DND-41 (cell line): ENCODE measurements around the gene HSPBP1.
A peak's percentile ranks its signal among the peaks of the same experiment; 100 is the strongest.

Experiments used
- ATAC-seq: fragments of 200-7000 bp; cut with Tn5 transposase; 3 replicates; pipeline ENCODE4 v1.9.1; 2021; ENCODE audit warnings: low read depth; ENCODE audit not compliant: insufficient read depth
- DNase-seq: peaks from one replicate; pipeline ENCODE4 v3.0.0-alpha.2; 2020
- H2AFZ ChIP-seq: 2 replicates; pipeline ENCODE4 v1.6.0; 2012; ENCODE audit warnings: low read depth, low read length
- H3K27ac ChIP-seq: 2 replicates; pipeline ENCODE4 v1.5.1; 2012; ENCODE audit warnings: low read length, inconsistent platforms
- H3K27me3 ChIP-seq: fragments of 200-600 bp; sonication (generic); 2 replicates; pipeline ENCODE4 v1.6.0; 2012; ENCODE audit warnings: low read length, mild to moderate bottlenecking, inconsistent platforms; ENCODE audit not compliant: insufficient read depth, poor library complexity
- H3K36me3 ChIP-seq: 2 replicates; pipeline ENCODE4 v1.5.1; 2012; ENCODE audit warnings: low read length, inconsistent platforms; ENCODE audit not compliant: insufficient read depth
- H3K4me1 ChIP-seq: 2 replicates; pipeline ENCODE4 v1.5.1; 2012; ENCODE audit warnings: mild to moderate bottlenecking, low read length; ENCODE audit not compliant: insufficient read depth
- H3K4me2 ChIP-seq: 2 replicates; pipeline ENCODE4 v1.6.0; 2012; ENCODE audit warnings: mild to moderate bottlenecking, moderate library complexity, low read length, inconsistent platforms; ENCODE audit not compliant: insufficient read depth
- H3K4me3 ChIP-seq, 2 experiments: fragments of 200-600 bp in 1 of 2; shearing (Covaris generic) in 1 of 2; 2 replicates each; pipeline ENCODE4 v1.5.1; 2012 to 2016; ENCODE audit warnings: inconsistent platforms in 2 of 2, low read length in 2 of 2, mild to moderate bottlenecking in 2 of 2, low read depth in 1 of 2, moderate library complexity in 1 of 2
- H3K79me2 ChIP-seq: 2 replicates; pipeline ENCODE4 v1.6.0; 2012; ENCODE audit warnings: low read length, inconsistent platforms; ENCODE audit not compliant: insufficient read depth
- H3K9ac ChIP-seq: 2 replicates; pipeline ENCODE4 v1.6.0; 2012; ENCODE audit warnings: low read depth, mild to moderate bottlenecking, inconsistent platforms, low read length, moderate library complexity
- H3K9me3 ChIP-seq: 2 replicates; pipeline ENCODE4 v1.5.1; 2012; ENCODE audit warnings: low read length, moderate library complexity, mild to moderate bottlenecking, inconsistent platforms; ENCODE audit not compliant: insufficient read depth, severe bottlenecking
- H4K20me1 ChIP-seq: 2 replicates; pipeline ENCODE4 v1.6.0; 2012; ENCODE audit warnings: low read length; ENCODE audit not compliant: insufficient read depth
- CTCF ChIP-seq: IDR thresholded peaks from 2 replicates; pipeline ENCODE4 v1.5.1; 2012; ENCODE audit warnings: borderline replicate concordance, low read length, moderate library complexity, mild to moderate bottlenecking; ENCODE audit not compliant: poor library complexity, severe bottlenecking; ENCODE audit errors: extremely low read depth
- EZH2 ChIP-seq: IDR thresholded peaks from 3 replicates; pipeline ENCODE4 v1.6.1; 2012; ENCODE audit warnings: borderline replicate concordance, low read depth, mild to moderate bottlenecking, moderate library complexity, low read length, inconsistent platforms; ENCODE audit not compliant: severe bottlenecking

HSPBP1 gene

DNA sequence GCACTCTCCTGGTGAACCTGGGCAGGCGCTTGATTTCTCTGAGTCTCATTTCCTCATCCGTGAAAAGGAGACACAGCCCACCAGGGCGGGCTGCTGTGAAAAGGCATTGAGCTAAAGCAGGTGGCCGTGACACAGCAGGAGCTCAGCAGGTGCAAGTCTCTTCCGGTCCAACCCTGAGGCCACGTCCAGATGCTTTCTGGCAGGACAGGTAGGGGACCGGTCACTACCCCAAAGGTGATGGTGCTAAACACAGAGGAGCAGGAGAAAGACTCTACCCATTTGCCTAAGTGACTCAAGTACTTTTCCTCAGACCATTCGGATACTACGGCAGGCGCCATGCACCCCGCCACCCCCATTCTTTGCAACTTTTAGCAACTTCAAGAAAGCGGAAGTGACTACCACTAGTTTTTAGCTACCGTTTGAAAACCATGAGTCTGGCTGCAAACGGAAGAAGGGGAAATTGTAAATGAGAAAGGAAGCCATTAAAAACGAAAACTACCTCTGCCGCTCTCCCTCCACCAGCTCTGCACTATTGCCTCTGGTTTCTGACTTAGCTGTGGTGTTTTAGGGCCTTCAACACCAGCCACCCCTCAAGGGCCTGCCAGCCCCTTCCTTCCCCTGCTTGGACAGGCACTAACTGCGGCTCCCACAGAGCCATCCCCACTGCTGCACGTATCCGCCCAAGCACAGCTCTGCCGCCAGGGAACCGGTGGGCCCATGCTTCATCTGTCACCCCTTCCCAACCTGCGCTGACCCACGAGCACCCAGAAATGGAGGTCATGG lies 25.9 kb downstream of the HSPBP1 start:
- peak overlapping the region; percentile 22 to 85; a peak in 3 of 4 replicates for H3K4me3 ChIP-seq
- peak overlapping the region; percentile 91 for H3K4me2 ChIP-seq
- peak; percentile 48 for ATAC-seq
- peak overlapping the region; percentile 99 for H3K27ac ChIP-seq
- DNase-seq, result peak; percentile 72
- H3K4me1 ChIP-seq, result peaks cover 53% of the 10 kb centered on the region
- peaks cover 67% of the 10 kb centered on the region for H3K36me3 ChIP-seq
- peak; percentile 18 for TF ChIP-seq CTCF
- no peak for TF ChIP-seq EZH2
- H3K27me3 ChIP-seq, result no peaks in the 10 kb centered on the region
- peaks cover 98% of the 10 kb centered on the region for H3K79me2 ChIP-seq
- H3K9me3 ChIP-seq, result no peaks in the 10 kb centered on the region
- peak overlapping the region; percentile 68 for H2AFZ ChIP-seq
- peaks cover 87% of the 10 kb centered on the region for H4K20me1 ChIP-seq
- H3K9ac ChIP-seq, result peak overlapping the region; percentile 94

DNA sequence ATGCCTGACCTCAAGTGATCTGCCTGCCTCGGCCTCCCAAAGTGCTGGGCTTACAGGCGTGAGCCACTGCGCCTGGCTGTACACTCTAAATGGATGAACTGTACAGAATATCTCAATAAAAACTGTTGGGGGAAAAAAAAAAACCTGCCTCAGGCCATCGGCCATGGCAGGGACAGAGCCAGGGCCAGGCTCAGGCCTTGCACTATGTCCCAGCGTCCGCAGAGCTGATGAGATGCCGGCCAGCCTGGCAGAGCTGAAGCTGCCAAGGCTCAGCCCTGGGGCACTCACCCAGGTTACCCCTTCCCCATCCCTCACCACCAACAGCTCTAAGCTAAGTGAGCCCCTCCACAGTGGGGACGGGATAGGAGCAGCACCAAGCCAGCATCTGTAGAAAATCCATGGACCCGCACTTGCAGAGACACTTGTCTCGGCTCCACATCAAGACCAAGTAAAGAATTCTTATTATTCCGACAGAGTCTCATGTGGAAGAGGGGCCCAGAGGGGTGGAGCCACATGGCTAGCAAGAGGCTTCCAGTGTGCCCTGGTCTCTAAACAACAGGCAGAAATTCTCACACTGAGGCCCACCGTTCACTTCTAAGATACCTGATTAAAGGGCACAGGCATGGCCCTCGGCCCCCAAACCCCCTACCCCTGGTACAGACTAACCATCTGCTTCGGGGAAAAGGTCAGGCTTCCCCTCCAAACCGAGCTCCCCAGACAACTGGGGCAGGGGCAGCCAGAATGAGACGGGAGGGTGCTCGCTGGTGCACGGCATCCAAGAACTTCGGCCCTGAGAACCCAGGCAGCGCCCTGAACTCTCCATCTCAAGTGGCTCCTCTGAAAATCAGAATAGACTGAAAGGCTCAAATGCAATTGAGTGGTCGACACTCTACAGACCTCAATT lies 26.9 kb downstream of the HSPBP1 start:
- peaks cover 53% of the 10 kb centered on the region for H3K4me1 ChIP-seq
- H4K20me1 ChIP-seq, result peaks cover 95% of the 10 kb centered on the region
- no peaks in the 10 kb centered on the region for H3K9me3 ChIP-seq
- peak overlapping the region; percentile 91 for H3K4me2 ChIP-seq
- DNase-seq (no peak), ATAC-seq (no peak)
- no peak overlapping the region for H2AFZ ChIP-seq
- no peaks in the 10 kb centered on the region for H3K27me3 ChIP-seq
- H3K9ac ChIP-seq, result peak overlapping the region; percentile 94
- peak overlapping the region in 1 of 2 experiments; percentile 85; a peak in 3 of 4 replicates for H3K4me3 ChIP-seq
- TF ChIP-seq CTCF (no peak), EZH2 (no peak)
- peak overlapping the region; percentile 99 for H3K27ac ChIP-seq
- peaks cover 100% of the 10 kb centered on the region for H3K79me2 ChIP-seq
- peaks cover 77% of the 10 kb centered on the region for H3K36me3 ChIP-seq

- Histone ChIP-seq H3K4me2 (no peak overlapping the region), H3K36me3 (peaks cover 83% of the 10 kb centered on the region), H3K27me3 (no peaks in the 10 kb centered on the region), H3K27ac (no peak overlapping the region; the same call in 1 of the 2 replicates), H3K9me3 (no peaks in the 10 kb centered on the region), H3K4me1 (peaks cover 40% of the 10 kb centered on the region), H3K79me2 (peaks cover 100% of the 10 kb centered on the region), H3K4me3 (no peak overlapping the region), H2AFZ (no peak overlapping the region), H4K20me1 (peaks cover 95% of the 10 kb centered on the region), H3K9ac (no peak overlapping the region)
- no peak for ATAC-seq
- TF ChIP-seq EZH2 (no peak), CTCF (no peak)
- DNase-seq, result no peak
These were observed 28.4 kb downstream of the HSPBP1 start for GRCh38 chr19:55251341-55252081.
